ENCODE results near the gene MRC2. TPM values are rescaled to one million over a fixed set of nuclear protein-coding genes. Genes with fewer than 3 reads are reported as not detected.

Gene MRC2
- total RNA-seq, 3 donors from 2014 or later (not counting 1 experiment from before 2014, with no cell fraction given): 0.23 to 0.54 (median 0.50) TPM

GRCh38 chr17:62621223-62621622, 6.2 kb upstream of the MRC2 start:
- ATAC-seq: no peak
- WGBS (ENCODE audit: insufficient coverage): 93% methylated on average over 11 of the region's 11 CpGs

GRCh38 chr17:62625184-62625869, 2.1 kb upstream of the MRC2 start:
- intact Hi-C loops (cut with micrococcal nuclease): no loop called here
- H3K9me3 Mint-ChIP-seq: no peaks in the 10 kb centered on the region
- H3K4me1 Mint-ChIP-seq: peaks cover 5 to 7% of the 10 kb centered on the region in 2 donors
- 75% methylated on average over 19 of the region's 19 CpGs for WGBS (ENCODE audit: insufficient coverage)
- Histone ChIP-seq H3K27me3 (ENCODE audit: control insufficient read depth, insufficient read depth, low read length) (peaks cover 9% of the 10 kb centered on the region), H3K4me1 (ENCODE audit: control insufficient read depth, insufficient read depth, low read length) (peaks cover 20% of the 10 kb centered on the region), H3K9me3 (ENCODE audit: control insufficient read depth, insufficient read depth, low read length) (no peaks in the 10 kb centered on the region), H3K4me3 (ENCODE audit: low read length) (no peak overlapping the region), H3K36me3 (ENCODE audit: control insufficient read depth, insufficient read depth, low read length) (no peaks in the 10 kb centered on the region), H3K27ac (ENCODE audit: low read length) (no peak overlapping the region)
- H3K36me3 Mint-ChIP-seq: no peaks in the 10 kb centered on the region
- H3K27ac Mint-ChIP-seq: no peak overlapping the region
- ATAC-seq (no peak), DNase-seq (no peak)
- peaks cover 21 to 23% of the 10 kb centered on the region in 2 donors for H3K27me3 Mint-ChIP-seq (ENCODE audit: low read depth in 2 of 2)
- TF ChIP-seq, protein P1, sequence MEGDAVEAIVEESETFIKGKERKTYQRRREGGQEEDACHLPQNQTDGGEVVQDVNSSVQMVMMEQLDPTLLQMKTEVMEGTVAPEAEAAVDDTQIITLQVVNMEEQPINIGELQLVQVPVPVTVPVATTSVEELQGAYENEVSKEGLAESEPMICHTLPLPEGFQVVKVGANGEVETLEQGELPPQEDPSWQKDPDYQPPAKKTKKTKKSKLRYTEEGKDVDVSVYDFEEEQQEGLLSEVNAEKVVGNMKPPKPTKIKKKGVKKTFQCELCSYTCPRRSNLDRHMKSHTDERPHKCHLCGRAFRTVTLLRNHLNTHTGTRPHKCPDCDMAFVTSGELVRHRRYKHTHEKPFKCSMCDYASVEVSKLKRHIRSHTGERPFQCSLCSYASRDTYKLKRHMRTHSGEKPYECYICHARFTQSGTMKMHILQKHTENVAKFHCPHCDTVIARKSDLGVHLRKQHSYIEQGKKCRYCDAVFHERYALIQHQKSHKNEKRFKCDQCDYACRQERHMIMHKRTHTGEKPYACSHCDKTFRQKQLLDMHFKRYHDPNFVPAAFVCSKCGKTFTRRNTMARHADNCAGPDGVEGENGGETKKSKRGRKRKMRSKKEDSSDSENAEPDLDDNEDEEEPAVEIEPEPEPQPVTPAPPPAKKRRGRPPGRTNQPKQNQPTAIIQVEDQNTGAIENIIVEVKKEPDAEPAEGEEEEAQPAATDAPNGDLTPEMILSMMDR (IDR thresholded peaks at IDR 0.05): no peak
- H3K4me3 Mint-ChIP-seq: peak overlapping the region; percentile 62

More at GRCh38 chr17:62621223-62621622, 6.2 kb upstream of the MRC2 start:
- no peak for DNase-seq
- Mint-ChIP-seq H3K27ac (no peak overlapping the region), H3K27me3 (ENCODE audit: low read depth in 2 of 2) (peaks cover 0 to 4% of the 10 kb centered on the region in 2 donors), H3K4me3 (no peak overlapping the region), H3K9me3 (no peaks in the 10 kb centered on the region), H3K4me1 (no peaks in the 10 kb centered on the region), H3K36me3 (no peaks in the 10 kb centered on the region)
- H3K4me1 ChIP-seq (ENCODE audit: control insufficient read depth, insufficient read depth, low read length): no peaks in the 10 kb centered on the region
- H3K36me3 ChIP-seq (ENCODE audit: control insufficient read depth, insufficient read depth, low read length): peaks cover 2% of the 10 kb centered on the region
- no peak overlapping the region for H3K4me3 ChIP-seq (ENCODE audit: low read length)
- H3K27ac ChIP-seq (ENCODE audit: low read length): no peak overlapping the region
- no peaks in the 10 kb centered on the region for H3K27me3 ChIP-seq (ENCODE audit: control insufficient read depth, insufficient read depth, low read length)
- TF ChIP-seq, protein P1 (IDR thresholded peaks at IDR 0.05): no peak
- no peaks in the 10 kb centered on the region for H3K9me3 ChIP-seq (ENCODE audit: control insufficient read depth, insufficient read depth, low read length)
- intact Hi-C loops (cut with micrococcal nuclease): no loop called here

DNA sequence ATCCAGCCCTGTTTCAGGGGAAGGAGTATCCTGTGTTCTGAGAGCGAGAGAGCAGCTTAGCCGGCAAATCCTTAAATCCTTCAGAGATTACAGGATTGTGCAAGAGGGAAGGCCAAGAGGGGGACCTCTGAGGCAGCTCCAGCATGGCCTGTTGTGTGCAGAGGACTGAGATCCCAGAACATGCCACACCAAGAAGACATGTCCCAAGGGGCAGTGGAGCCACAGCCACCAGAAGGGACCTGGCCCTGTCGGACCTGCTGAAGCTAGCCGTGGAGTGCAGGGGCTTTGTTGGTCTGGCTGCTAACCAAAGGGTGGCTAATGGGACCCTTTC, 1.6 kb upstream of the MRC2 start:
- peaks cover 5 to 7% of the 10 kb centered on the region in 2 donors for H3K4me1 Mint-ChIP-seq
- H3K4me1 ChIP-seq (ENCODE audit: control insufficient read depth, insufficient read depth, low read length): peaks cover 20% of the 10 kb centered on the region
- no peaks in the 10 kb centered on the region for H3K36me3 ChIP-seq (ENCODE audit: control insufficient read depth, insufficient read depth, low read length)
- H3K27me3 Mint-ChIP-seq (ENCODE audit: low read depth in 2 of 2): peaks cover 23 to 24% of the 10 kb centered on the region in 2 donors
- no peak for ATAC-seq
- 96% methylated on average over 4 of the region's 4 CpGs for WGBS (ENCODE audit: insufficient coverage)
- H3K4me3 ChIP-seq (ENCODE audit: low read length): no peak overlapping the region
- intact Hi-C loops (cut with micrococcal nuclease): no loop called here
- peak overlapping the region; percentile 62 for H3K4me3 Mint-ChIP-seq
- DNase-seq: no peak
- no peaks in the 10 kb centered on the region for H3K9me3 ChIP-seq (ENCODE audit: control insufficient read depth, insufficient read depth, low read length)
- H3K36me3 Mint-ChIP-seq: no peaks in the 10 kb centered on the region
- no peak overlapping the region for H3K27ac Mint-ChIP-seq
- no peak overlapping the region for H3K27ac ChIP-seq (ENCODE audit: low read length)
- TF ChIP-seq, protein P1 (IDR thresholded peaks at IDR 0.05): no peak
- H3K27me3 ChIP-seq (ENCODE audit: control insufficient read depth, insufficient read depth, low read length): peaks cover 9% of the 10 kb centered on the region
- H3K9me3 Mint-ChIP-seq: no peaks in the 10 kb centered on the region

Measured in natural killer cell (primary cell).